PC-3 (cell line): ENCODE measurements around the gene GABRD.

ENCODE experiments used
- EZH2 ChIP-seq: fragments of 300-600 bp; sonication (generic); IDR thresholded peaks from one replicate; pipeline ENCODE4 v1.6.1; 2017; ENCODE audit warnings: antibody characterized with exemption, mild to moderate bottlenecking, low read length; ENCODE audit not compliant: unreplicated experiment
- EZH2phosphoT487 ChIP-seq: fragments of 300-600 bp; sonication (generic); IDR thresholded peaks from 2 replicates; pipeline ENCODE4 v1.6.1; 2018; ENCODE audit warnings: mild to moderate bottlenecking, antibody characterized with exemption, low read length, borderline replicate concordance
- TF ChIP-seq, protein P1 (sequence below): fragments of 300-600 bp; sonication (generic); conservative IDR thresholded peaks from 2 replicates; pipeline ENCODE4 v1.5.1; 2017; ENCODE audit warnings: antibody characterized with exemption, low read depth, mild to moderate bottlenecking, low read length

DNA sequence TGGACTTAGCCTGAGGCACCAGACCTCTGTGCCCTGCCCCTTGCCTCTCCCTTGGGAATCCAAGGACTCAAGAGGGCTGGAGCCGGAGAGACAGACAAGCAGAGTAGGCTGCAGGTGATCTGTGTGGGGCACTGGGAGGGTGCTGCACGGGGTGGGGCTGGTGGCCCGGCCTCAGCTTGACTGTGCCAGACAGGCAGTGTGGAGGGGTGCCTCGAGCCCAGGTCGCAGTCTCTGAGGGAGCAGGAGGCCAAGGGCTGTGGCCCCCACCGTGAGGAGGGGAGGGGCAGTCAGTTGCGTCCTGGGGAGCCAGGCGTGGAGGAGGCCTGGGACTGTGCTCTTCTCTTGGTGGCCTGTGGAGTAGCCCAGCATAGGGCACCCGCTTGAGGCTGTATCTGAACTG is 4.0 kb downstream of the GABRD start:
- TF ChIP-seq, protein P1, sequence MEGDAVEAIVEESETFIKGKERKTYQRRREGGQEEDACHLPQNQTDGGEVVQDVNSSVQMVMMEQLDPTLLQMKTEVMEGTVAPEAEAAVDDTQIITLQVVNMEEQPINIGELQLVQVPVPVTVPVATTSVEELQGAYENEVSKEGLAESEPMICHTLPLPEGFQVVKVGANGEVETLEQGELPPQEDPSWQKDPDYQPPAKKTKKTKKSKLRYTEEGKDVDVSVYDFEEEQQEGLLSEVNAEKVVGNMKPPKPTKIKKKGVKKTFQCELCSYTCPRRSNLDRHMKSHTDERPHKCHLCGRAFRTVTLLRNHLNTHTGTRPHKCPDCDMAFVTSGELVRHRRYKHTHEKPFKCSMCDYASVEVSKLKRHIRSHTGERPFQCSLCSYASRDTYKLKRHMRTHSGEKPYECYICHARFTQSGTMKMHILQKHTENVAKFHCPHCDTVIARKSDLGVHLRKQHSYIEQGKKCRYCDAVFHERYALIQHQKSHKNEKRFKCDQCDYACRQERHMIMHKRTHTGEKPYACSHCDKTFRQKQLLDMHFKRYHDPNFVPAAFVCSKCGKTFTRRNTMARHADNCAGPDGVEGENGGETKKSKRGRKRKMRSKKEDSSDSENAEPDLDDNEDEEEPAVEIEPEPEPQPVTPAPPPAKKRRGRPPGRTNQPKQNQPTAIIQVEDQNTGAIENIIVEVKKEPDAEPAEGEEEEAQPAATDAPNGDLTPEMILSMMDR, result no peak
- TF ChIP-seq EZH2 (no peak), EZH2phosphoT487 (no peak)
